A549 (cell line): Measurements from ENCODE around the gene SARDH. TPM values are rescaled to one million over a fixed set of nuclear protein-coding genes. Genes with fewer than 3 reads are reported as not detected.

ENCODE experiments used
- ATAC-seq, 2 experiments: fragments of 200-7000 bp in 1 of 2; fragments of >200 bp in 1 of 2; cut with Nextera tagmentation in 1 of 2; cut with Tn5 transposase in 1 of 2; 3 replicates each; pipeline versions ENCODE4 v1.8.0 to v1.9.1; 2018 to 2020; ENCODE audit warnings: mild to moderate bottlenecking in 1 of 2, moderate library complexity in 1 of 2
- CTCF ChIA-PET: fragments of 300-600 bp; sonication (Branson Sonifier 250); formaldehyde crosslinking; extraction: SDS; loops from one replicate; lab custom pipeline; 2021; ENCODE audit warnings: antibody characterized with exemption, inconsistent platforms; lab: Yijun Ruan, JAX
- POLR2A ChIA-PET: fragments of 350-600 bp; formaldehyde crosslinking; extraction: SDS; loops from one replicate; lab custom pipeline; 2021; ENCODE audit warnings: antibody characterized with exemption, inconsistent platforms; lab: Yijun Ruan, JAX
- DNase-seq, 2 experiments: peaks; one replicate each; pipeline versions ENCODE4 v3.0.0 to v3.0.0-alpha.2; 2011 to 2016; ENCODE audit warnings: low read depth in 1 of 2, low spot score in 1 of 2
- FAIRE-seq: peaks from 2 replicates; lab custom pipeline; 2011; peaks lifted over from hg19 to GRCh38; lab: Jason Lieb, UNC
- H3K27ac ChIP-seq, 2 experiments: fragments of >200 bp; sonication (Bioruptor Twin); formaldehyde crosslinking; 3 replicates each; pipeline ENCODE4 v1.5.1; 2016 to 2017
- H3K4me1 ChIP-seq: fragments of >200 bp; sonication (Bioruptor Twin); formaldehyde crosslinking; 3 replicates; pipeline ENCODE4 v1.6.1; 2016
- H3K4me2 ChIP-seq: fragments of >200 bp; sonication (Bioruptor Twin); formaldehyde crosslinking; 3 replicates; pipeline ENCODE4 v1.6.1; 2016
- H3K4me3 ChIP-seq: fragments of >200 bp; sonication (Bioruptor Twin); formaldehyde crosslinking; 3 replicates; pipeline ENCODE4 v1.5.1; 2016
- H3K9me3 ChIP-seq: fragments of >200 bp; sonication (Bioruptor Twin); formaldehyde crosslinking; 3 replicates; pipeline ENCODE4 v1.6.1; 2016
- BHLHE40 ChIP-seq: IDR thresholded peaks from 2 replicates; pipeline ENCODE4 v1.6.1; 2012; ENCODE audit warnings: low read depth, low read length, inconsistent platforms
- CBX8 ChIP-seq: fragments of 200-600 bp; sonication (generic); IDR thresholded peaks from 2 replicates; pipeline ENCODE4 v1.6.1; 2016
- CHD4 ChIP-seq: fragments of 200-600 bp; sonication (generic); IDR thresholded peaks from 2 replicates; pipeline ENCODE4 v1.6.1; 2016; ENCODE audit warnings: antibody characterized with exemption, mild to moderate bottlenecking, borderline replicate concordance
- EHF ChIP-seq: fragments of 250-450 bp; sonication (Bioruptor Pico); IDR thresholded peaks from 2 replicates; pipeline ENCODE4 v1.5.0; 2020; ENCODE audit warnings: mild to moderate bottlenecking
- FOSB ChIP-seq: fragments of 250-450 bp; sonication (Bioruptor Pico); IDR thresholded peaks from 2 replicates; pipeline ENCODE4 v1.5.0; 2020; ENCODE audit warnings: mild to moderate bottlenecking, moderate library complexity
- FOSL2 ChIP-seq, 2 experiments: fragments of 450-650 bp in 1 of 2; fragments of >200 bp in 1 of 2; sonication (Bioruptor Twin) in 1 of 2; formaldehyde crosslinking; IDR thresholded peaks; 2 replicates each; pipeline versions ENCODE4 v1.5.0 to v1.6.1; 2016 to 2020; ENCODE audit warnings: mild to moderate bottlenecking in 1 of 2, moderate library complexity in 1 of 2
- HDAC2 ChIP-seq: fragments of 200-600 bp; sonication (generic); IDR thresholded peaks from 2 replicates; pipeline ENCODE4 v1.6.1; 2016
- HOXB13 ChIP-seq: fragments of 250-450 bp; sonication (Bioruptor Pico); IDR thresholded peaks from 2 replicates; pipeline ENCODE4 v1.5.0; 2020; ENCODE audit warnings: low read depth, mild to moderate bottlenecking, moderate library complexity
- JUN ChIP-seq, 2 experiments: fragments of >200 bp; sonication (Bioruptor Twin); formaldehyde crosslinking; IDR thresholded peaks; 2 replicates in 1 of 2; 3 replicates in 1 of 2; pipeline ENCODE4 v1.6.1; 2016 to 2017
- JUNB ChIP-seq: fragments of >200 bp; sonication (Bioruptor Twin); formaldehyde crosslinking; IDR thresholded peaks from 2 replicates; pipeline ENCODE4 v1.6.1; 2016
- MAFK ChIP-seq: fragments of 450-650 bp; IDR thresholded peaks from 2 replicates; pipeline ENCODE4 v1.6.1; 2014; ENCODE audit not compliant: partially characterized antibody
- NFE2L2 ChIP-seq: fragments of 150-350 bp; conservative IDR thresholded peaks from 2 replicates; pipeline ENCODE4 v1.6.1; 2014; ENCODE audit warnings: low read length
- NPAS2 ChIP-seq: fragments of 250-450 bp; sonication (Bioruptor Pico); IDR thresholded peaks from 2 replicates; pipeline ENCODE4 v1.8.0; 2022; ENCODE audit warnings: mild to moderate bottlenecking, moderate library complexity, borderline replicate concordance
- PHF8 ChIP-seq: fragments of 200-600 bp; sonication (generic); IDR thresholded peaks from 2 replicates; pipeline ENCODE4 v1.6.1; 2016; ENCODE audit warnings: low read depth, mild to moderate bottlenecking, antibody characterized with exemption, moderate library complexity, borderline replicate concordance
- RARB ChIP-seq: fragments of 250-450 bp; sonication (Bioruptor Pico); IDR thresholded peaks from 2 replicates; pipeline ENCODE4 v1.8.0; 2021; ENCODE audit warnings: mild to moderate bottlenecking, moderate library complexity
- RCOR1 ChIP-seq: fragments of 150-350 bp; IDR thresholded peaks from 2 replicates; pipeline ENCODE4 v1.6.1; 2014; ENCODE audit warnings: antibody characterized with exemption, low read length, low read depth
- RNF2 ChIP-seq: fragments of 200-600 bp; sonication (generic); IDR thresholded peaks from 2 replicates; pipeline ENCODE4 v1.6.1; 2016; ENCODE audit warnings: low read depth, mild to moderate bottlenecking, antibody characterized with exemption, moderate library complexity, borderline replicate concordance
- ZFP36 ChIP-seq: fragments of 450-650 bp; IDR thresholded peaks from 2 replicates; pipeline ENCODE4 v1.6.1; 2014; ENCODE audit warnings: borderline replicate concordance; ENCODE audit not compliant: partially characterized antibody
- ZNF302 ChIP-seq: fragments of 250-450 bp; sonication (Bioruptor Pico); IDR thresholded peaks from 2 replicates; pipeline ENCODE4 v1.9.0; 2021; ENCODE audit warnings: inconsistent platforms, mild to moderate bottlenecking, moderate library complexity
- WGBS: methylation state at CpG from one replicate; pipeline ENCODE4 v1.1.6; 2017; ENCODE audit errors: missing lambda C conversion rate; 5-methylcytosine and 5-hydroxymethylcytosine counted together
- polyA plus RNA-seq, 4 experiments: library from polyadenylated mRNA; depleted of rRNA in 3 of 4; stranded (reverse); fragments of >200 nt; fragmentation: RNase III in 1 of 4; extraction: RNeasy Plus Mini Kit Qiagen cat#74134 plus additional on column Dnase treatment in 1 of 4; gene quantifications; 2 replicates in 3 of 4; 3 replicates in 1 of 4; pipeline ENCODE4 v1.2.3, GENCODE V29; 2011 to 2017
- TF ChIP-seq, protein P1 (sequence below): fragments of 150-350 bp; IDR thresholded peaks from 2 replicates; pipeline ENCODE4 v1.6.1; 2014; ENCODE audit warnings: low read depth, mild to moderate bottlenecking, low read length
- TF ChIP-seq, protein P2 (sequence below): fragments of 450-650 bp; IDR thresholded peaks from 2 replicates; pipeline ENCODE4 v1.6.1; 2014; ENCODE audit warnings: antibody characterized with exemption
- TF ChIP-seq, protein P3 (sequence below): IDR thresholded peaks from 2 replicates; pipeline ENCODE4 v1.6.1; 2012; ENCODE audit warnings: low read depth, borderline replicate concordance
- TF ChIP-seq, protein P4 (sequence below): fragments of 200-600 bp; sonication (generic); IDR thresholded peaks from 2 replicates; pipeline ENCODE4 v1.6.1; 2016; ENCODE audit warnings: antibody characterized with exemption, mild to moderate bottlenecking, moderate library complexity
- TF ChIP-seq, protein P5 (sequence below): IDR thresholded peaks from 2 replicates; pipeline ENCODE4 v1.6.1; 2012
- TF ChIP-seq, protein P6 (sequence below): fragments of >200 bp; sonication (Bioruptor Twin); formaldehyde crosslinking; IDR thresholded peaks from 3 replicates; pipeline ENCODE4 v1.5.1; 2016
- TF ChIP-seq, protein P7 (sequence below): fragments of >200 bp; sonication (Bioruptor Twin); formaldehyde crosslinking; IDR thresholded peaks from 2 replicates; pipeline ENCODE4 v1.6.1; 2016

Gene SARDH
- polyA plus RNA-seq, 2 of the 4 experiments (the other 2 are of a cell fraction) = 0.08 TPM; not detected in 1

DNA sequence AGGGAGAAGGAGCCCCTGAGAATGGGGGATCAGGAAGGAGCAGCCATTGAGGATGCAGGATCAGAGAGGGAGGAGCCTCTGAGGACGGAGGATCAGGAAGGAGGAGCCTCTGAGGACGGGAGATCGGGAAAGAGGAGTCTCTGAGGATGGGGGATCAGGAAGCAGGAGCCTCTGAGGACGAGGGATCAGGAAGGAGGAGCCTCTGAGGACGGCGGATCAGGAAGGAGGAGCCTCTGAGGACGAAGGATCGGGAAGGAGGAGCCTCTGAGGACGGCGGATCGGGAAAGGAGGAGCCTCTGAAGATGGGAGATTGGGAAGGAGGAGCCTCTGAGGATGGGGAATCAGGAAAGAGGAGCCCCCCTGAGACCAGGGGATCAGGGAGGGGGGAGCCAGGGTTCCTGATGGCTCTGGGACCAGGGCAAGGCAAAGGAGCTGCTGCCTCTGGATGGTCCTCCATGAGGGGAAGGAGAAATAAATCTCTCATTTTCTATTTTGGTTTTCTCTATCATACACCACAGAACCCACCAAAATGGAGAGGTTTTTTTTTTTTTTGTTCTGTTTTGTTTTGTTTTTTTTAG is 22.6 kb upstream of the SARDH start:
- ChIA-PET POLR2A (no interaction called here), CTCF (interaction anchor here (0.6 to 1.9 kb wide), 4 partner anchors 10 to 69 kb away, joined by 3 to 9 read pairs (median 6); no protein-coding TSS in a partner anchor)
- TF ChIP-seq, protein P1, sequence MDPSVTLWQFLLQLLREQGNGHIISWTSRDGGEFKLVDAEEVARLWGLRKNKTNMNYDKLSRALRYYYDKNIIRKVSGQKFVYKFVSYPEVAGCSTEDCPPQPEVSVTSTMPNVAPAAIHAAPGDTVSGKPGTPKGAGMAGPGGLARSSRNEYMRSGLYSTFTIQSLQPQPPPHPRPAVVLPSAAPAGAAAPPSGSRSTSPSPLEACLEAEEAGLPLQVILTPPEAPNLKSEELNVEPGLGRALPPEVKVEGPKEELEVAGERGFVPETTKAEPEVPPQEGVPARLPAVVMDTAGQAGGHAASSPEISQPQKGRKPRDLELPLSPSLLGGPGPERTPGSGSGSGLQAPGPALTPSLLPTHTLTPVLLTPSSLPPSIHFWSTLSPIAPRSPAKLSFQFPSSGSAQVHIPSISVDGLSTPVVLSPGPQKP = no peak
- TF ChIP-seq RCOR1 (no peak), ZFP36 (no peak), FOSB (CRISPR knock-in tag) (no peak), PHF8 (no peak), BHLHE40 (no peak), JUNB (no peak), RARB (CRISPR knock-in tag) (no peak)
- TF ChIP-seq, protein P2, sequence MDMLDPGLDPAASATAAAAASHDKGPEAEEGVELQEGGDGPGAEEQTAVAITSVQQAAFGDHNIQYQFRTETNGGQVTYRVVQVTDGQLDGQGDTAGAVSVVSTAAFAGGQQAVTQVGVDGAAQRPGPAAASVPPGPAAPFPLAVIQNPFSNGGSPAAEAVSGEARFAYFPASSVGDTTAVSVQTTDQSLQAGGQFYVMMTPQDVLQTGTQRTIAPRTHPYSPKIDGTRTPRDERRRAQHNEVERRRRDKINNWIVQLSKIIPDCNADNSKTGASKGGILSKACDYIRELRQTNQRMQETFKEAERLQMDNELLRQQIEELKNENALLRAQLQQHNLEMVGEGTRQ = no peak
- no peak for FAIRE-seq
- H3K27ac ChIP-seq = no peak overlapping the region
- ATAC-seq = no peak
- H3K9me3 ChIP-seq = no peaks in the 10 kb centered on the region
- DNase-seq = no peak
- H3K4me3 ChIP-seq = no peak overlapping the region
- no peak overlapping the region for H3K4me2 ChIP-seq
- 74% methylated on average over 10 of the region's 11 CpGs for WGBS
- H3K4me1 ChIP-seq = no peaks in the 10 kb centered on the region

DNA sequence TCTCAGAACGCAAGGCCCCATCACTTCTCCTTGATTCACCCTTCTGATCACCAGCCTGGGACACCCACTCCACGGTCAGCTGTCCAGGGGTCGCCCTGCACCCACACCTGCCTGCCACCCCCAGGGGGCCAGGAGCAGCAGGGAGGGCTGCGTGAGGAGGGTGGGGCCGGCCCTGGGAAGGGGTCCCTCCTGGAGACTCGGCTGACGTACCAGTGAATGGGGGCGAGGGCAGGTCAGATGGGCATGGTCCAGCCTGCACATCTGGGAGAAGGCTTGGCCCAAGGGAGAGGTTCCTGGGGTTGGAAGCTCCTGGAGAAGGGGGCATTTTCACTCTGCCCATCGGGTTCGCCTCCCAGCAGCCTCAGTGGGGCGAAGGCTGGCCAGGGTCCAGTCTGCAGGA is 21.8 kb upstream of the SARDH start:
- no peak overlapping the region for H3K27ac ChIP-seq
- no peak for FAIRE-seq
- POLR2A ChIA-PET = no interaction called here
- TF ChIP-seq ZNF302 (CRISPR knock-in tag) = no peak
- TF ChIP-seq, protein P3, sequence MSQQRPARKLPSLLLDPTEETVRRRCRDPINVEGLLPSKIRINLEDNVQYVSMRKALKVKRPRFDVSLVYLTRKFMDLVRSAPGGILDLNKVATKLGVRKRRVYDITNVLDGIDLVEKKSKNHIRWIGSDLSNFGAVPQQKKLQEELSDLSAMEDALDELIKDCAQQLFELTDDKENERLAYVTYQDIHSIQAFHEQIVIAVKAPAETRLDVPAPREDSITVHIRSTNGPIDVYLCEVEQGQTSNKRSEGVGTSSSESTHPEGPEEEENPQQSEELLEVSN = no peak
- TF ChIP-seq, protein P1 = no peak
- no peak for TF ChIP-seq EHF (CRISPR knock-in tag)
- no peak for TF ChIP-seq HDAC2
- TF ChIP-seq MAFK = no peak
- TF ChIP-seq, protein P4, sequence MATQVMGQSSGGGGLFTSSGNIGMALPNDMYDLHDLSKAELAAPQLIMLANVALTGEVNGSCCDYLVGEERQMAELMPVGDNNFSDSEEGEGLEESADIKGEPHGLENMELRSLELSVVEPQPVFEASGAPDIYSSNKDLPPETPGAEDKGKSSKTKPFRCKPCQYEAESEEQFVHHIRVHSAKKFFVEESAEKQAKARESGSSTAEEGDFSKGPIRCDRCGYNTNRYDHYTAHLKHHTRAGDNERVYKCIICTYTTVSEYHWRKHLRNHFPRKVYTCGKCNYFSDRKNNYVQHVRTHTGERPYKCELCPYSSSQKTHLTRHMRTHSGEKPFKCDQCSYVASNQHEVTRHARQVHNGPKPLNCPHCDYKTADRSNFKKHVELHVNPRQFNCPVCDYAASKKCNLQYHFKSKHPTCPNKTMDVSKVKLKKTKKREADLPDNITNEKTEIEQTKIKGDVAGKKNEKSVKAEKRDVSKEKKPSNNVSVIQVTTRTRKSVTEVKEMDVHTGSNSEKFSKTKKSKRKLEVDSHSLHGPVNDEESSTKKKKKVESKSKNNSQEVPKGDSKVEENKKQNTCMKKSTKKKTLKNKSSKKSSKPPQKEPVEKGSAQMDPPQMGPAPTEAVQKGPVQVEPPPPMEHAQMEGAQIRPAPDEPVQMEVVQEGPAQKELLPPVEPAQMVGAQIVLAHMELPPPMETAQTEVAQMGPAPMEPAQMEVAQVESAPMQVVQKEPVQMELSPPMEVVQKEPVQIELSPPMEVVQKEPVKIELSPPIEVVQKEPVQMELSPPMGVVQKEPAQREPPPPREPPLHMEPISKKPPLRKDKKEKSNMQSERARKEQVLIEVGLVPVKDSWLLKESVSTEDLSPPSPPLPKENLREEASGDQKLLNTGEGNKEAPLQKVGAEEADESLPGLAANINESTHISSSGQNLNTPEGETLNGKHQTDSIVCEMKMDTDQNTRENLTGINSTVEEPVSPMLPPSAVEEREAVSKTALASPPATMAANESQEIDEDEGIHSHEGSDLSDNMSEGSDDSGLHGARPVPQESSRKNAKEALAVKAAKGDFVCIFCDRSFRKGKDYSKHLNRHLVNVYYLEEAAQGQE = no peak
- TF ChIP-seq, protein P5, sequence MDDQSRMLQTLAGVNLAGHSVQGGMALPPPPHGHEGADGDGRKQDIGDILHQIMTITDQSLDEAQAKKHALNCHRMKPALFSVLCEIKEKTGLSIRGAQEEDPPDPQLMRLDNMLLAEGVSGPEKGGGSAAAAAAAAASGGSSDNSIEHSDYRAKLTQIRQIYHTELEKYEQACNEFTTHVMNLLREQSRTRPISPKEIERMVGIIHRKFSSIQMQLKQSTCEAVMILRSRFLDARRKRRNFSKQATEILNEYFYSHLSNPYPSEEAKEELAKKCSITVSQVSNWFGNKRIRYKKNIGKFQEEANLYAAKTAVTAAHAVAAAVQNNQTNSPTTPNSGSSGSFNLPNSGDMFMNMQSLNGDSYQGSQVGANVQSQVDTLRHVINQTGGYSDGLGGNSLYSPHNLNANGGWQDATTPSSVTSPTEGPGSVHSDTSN = no peak
- TF ChIP-seq, protein P6, sequence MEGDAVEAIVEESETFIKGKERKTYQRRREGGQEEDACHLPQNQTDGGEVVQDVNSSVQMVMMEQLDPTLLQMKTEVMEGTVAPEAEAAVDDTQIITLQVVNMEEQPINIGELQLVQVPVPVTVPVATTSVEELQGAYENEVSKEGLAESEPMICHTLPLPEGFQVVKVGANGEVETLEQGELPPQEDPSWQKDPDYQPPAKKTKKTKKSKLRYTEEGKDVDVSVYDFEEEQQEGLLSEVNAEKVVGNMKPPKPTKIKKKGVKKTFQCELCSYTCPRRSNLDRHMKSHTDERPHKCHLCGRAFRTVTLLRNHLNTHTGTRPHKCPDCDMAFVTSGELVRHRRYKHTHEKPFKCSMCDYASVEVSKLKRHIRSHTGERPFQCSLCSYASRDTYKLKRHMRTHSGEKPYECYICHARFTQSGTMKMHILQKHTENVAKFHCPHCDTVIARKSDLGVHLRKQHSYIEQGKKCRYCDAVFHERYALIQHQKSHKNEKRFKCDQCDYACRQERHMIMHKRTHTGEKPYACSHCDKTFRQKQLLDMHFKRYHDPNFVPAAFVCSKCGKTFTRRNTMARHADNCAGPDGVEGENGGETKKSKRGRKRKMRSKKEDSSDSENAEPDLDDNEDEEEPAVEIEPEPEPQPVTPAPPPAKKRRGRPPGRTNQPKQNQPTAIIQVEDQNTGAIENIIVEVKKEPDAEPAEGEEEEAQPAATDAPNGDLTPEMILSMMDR = no peak
- TF ChIP-seq, protein P7, sequence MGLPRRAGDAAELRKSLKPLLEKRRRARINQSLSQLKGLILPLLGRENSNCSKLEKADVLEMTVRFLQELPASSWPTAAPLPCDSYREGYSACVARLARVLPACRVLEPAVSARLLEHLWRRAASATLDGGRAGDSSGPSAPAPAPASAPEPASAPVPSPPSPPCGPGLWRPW = no peak
- no peak for TF ChIP-seq JUNB
- no peak for TF ChIP-seq CBX8
- no peak for TF ChIP-seq HOXB13 (CRISPR knock-in tag)
- TF ChIP-seq FOSB (CRISPR knock-in tag) = no peak
- TF ChIP-seq JUN (IDR thresholded peaks at IDR 0.05) = no peak
- no peak for TF ChIP-seq FOSL2 (IDR thresholded peaks at IDR 0.05)
- TF ChIP-seq FOSL2 (CRISPR knock-in tag; IDR thresholded peaks at IDR 0.05) = no peak
- TF ChIP-seq NFE2L2 = no peak
- no peak for TF ChIP-seq RNF2
- TF ChIP-seq CHD4 = no peak
- TF ChIP-seq NPAS2 = no peak
- H3K4me1 ChIP-seq = no peaks in the 10 kb centered on the region
- ATAC-seq = no peak
- 89% methylated on average over 11 of the region's 11 CpGs for WGBS
- H3K9me3 ChIP-seq = no peaks in the 10 kb centered on the region
- no peak overlapping the region for H3K4me2 ChIP-seq
- no peak for DNase-seq
- no peak overlapping the region for H3K4me3 ChIP-seq
- CTCF ChIA-PET = interaction anchor here (1.4 to 1.9 kb wide), 2 partner anchors 17 to 22 kb away, joined by 7 to 9 read pairs; no protein-coding TSS in a partner anchor
